ENCODE data around the gene TTLL8.

DNA sequence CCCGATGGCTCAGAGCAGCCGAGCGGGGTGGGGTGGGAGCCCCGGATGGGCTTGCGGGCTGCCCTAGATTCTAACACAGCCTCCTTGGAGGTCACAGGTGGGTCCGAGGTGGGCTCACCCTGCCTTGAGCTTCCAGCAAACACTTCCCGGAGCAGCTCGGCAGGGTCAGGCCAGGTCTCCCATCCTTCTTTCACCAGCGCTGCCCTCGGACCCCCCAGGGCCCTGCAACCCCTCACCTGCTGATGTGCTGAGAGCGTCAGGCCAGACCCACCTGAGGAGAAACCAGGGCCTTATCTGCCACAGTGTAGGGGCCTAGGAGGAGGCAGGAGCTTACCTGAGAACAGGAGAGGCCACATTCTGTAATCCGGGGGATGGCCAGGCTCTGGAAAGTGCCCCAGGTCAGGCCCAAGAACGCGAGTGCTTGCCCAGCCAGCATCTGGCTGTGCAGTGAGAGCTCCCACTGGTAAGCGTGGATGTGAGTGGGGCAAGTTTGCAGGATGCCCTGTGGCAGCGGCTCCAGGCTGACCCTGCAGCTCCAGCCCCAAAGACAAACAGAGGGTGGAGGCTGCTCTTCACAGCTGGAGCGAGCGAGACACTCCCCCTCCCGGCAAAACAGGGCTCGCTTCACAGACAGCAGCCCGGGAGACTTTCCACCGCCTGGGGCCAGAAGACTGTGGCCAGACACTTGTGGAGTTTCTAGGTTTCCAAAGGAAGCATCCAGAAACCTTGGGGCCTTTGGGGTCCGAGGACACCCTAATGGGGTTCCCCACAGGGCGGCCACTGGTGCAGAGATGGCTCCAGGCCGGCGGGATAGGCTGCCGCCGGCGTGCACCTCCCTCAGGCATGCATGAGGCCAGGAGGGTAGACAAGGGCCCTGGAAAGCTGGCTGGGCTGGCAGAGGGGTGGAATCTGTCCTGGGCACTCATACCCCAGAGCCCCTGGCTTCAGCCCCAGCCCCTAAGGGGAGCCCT, 45.6 kb downstream of the TTLL8 start, which contains the start of gene IL17REL:
- TF ChIP-seq POLR2AphosphoS5 (IDR thresholded peaks at IDR 0.05; ENCODE audit: borderline replicate concordance, low read depth, low read length) (no peak), EZH2 (IDR thresholded peaks at IDR 0.05) (no peak), FOXP2 (optimal IDR thresholded peaks at IDR 0.05; ENCODE audit: control extremely low read depth, extremely low read length, insufficient read depth) (no peak)
